C1 segment of cervical spinal cord (tissue), 14 donors: ENCODE results near the gene STARD7.

ENCODE experiments used
- DNase-seq, 14 donors: peaks; one replicate each; lab custom pipeline; 2025; lab: John Stamatoyannopoulos, UW

The STARD7 gene

GRCh38 chr2:96198921-96199320 is 9.7 kb downstream of the STARD7 start:
- DNase-seq = no peak

- no peak for DNase-seq
These were observed 10.9 kb downstream of the STARD7 start for GRCh38 chr2:96197546-96198255.

GRCh38 chr2:96195410-96196066 is 13.1 kb downstream of the STARD7 start:
- DNase-seq = no peak

- no peak for DNase-seq
These were observed 16.5 kb downstream of the STARD7 start for GRCh38 chr2:96191937-96192670.

GRCh38 chr2:96188821-96189526 is 19.7 kb downstream of the STARD7 start:
- DNase-seq = no peak

- DNase-seq = no peak
These were observed 22.1 kb downstream of the STARD7 start for GRCh38 chr2:96186562-96186961.

GRCh38 chr2:96185516-96185915 is 23.1 kb downstream of the STARD7 start:
- DNase-seq = no peak

GRCh38 chr2:96184989-96185388 is 23.6 kb downstream of the STARD7 start:
- DNase-seq = no peak

GRCh38 chr2:96184188-96184587 is 24.4 kb downstream of the STARD7 start:
- DNase-seq = no peak

GRCh38 chr2:96181529-96181928 is 27.1 kb downstream of the STARD7 start:
- DNase-seq = no peak

- DNase-seq = no peak
These were observed 28.1 kb downstream of the STARD7 start for GRCh38 chr2:96180521-96180920.

GRCh38 chr2:96180002-96180401 is 28.6 kb downstream of the STARD7 start:
- DNase-seq = no peak

GRCh38 chr2:96176661-96177060 is 32.0 kb downstream of the STARD7 start:
- DNase-seq = no peak

GRCh38 chr2:96175951-96176350 is 32.7 kb downstream of the STARD7 start:
- DNase-seq = no peak

GRCh38 chr2:96174251-96175144 is 34.1 kb downstream of the STARD7 start:
- peak in 11 of 14 donors; percentile 26 to 79 (median 44) for DNase-seq

- no peak for DNase-seq
These were observed 36.8 kb downstream of the STARD7 start for GRCh38 chr2:96171831-96172230.

- DNase-seq = no peak
These were observed 38.0 kb downstream of the STARD7 start for GRCh38 chr2:96170626-96171025.

- DNase-seq = no peak
These were observed 38.6 kb downstream of the STARD7 start for GRCh38 chr2:96169868-96170507.

GRCh38 chr2:96167407-96168013 is 41.1 kb downstream of the STARD7 start:
- DNase-seq = no peak
